Right ventricle myocardium inferior (tissue), 1 donor: ENCODE results near the gene BCL11A. TPM values are rescaled to one million over a fixed set of nuclear protein-coding genes. Genes with fewer than 3 reads are reported as not detected.

Experiments used
- ATAC-seq: fragments of 200-7000 bp; cut with Tn5 transposase; one replicate; pipeline ENCODE4 v1.9.1; 2020; ENCODE audit warnings: mild to moderate bottlenecking, moderate library complexity
- DNase-seq: peaks from one replicate; pipeline ENCODE4 v3.0.0; 2021; ENCODE audit errors: missing footprints
- intact Hi-C: fragments of 100-400 bp; cut with DNase I; formaldehyde crosslinking; loops from one replicate; pipeline ENCODE4 v1.11.0; 2022
- total RNA-seq: library from RNA; stranded (reverse); fragmentation: NEBNext Ultra II Directional; extraction: Animal tissue kit (Norgen Biotek cat#: 25700); gene quantifications from one replicate; pipeline ENCODE4 v1.2.1, GENCODE V29; 2021
- donor health status: DM: no; HTN: yes; CAD: no; lungs with severe emphysema.

Gene BCL11A
- total RNA-seq, 1 donor from 2014 or later = 37.5 TPM

DNA sequence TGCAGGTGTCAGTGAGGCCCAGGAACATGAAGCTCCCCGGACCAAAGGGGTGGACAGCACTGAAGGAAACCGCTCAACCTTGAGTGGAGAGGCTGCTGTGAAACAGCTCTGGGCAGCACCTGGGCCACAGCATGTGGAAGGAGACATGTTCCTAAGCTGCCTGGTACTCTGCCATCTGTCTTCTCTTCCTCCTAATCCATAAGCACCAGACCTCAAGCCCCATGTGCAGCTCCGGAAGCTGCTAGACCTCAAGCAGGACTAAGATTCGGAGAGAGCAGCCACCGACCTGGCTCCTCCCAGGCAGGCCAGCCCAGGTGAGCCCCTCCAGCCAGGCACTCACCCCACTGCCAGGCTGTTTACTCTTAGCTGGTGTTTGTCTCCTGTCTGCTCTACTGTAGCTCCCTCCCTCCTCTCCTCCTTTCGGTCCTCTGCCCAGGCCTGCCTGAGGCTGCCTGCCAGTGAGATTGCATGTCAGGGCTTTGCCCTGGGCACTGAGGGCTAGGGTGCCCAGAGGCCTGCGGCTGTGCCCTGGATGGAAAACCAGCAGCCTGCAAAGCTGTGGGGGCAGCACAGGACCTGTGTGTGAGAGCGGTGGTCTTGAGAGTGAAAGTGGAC is 53.7 kb downstream of the BCL11A start:
- DNase-seq = no peak
- peak; percentile 88 for ATAC-seq
- intact Hi-C loops = loop anchor here (5.0 kb wide), 1 partner anchor 62 kb away; no protein-coding TSS in a partner anchor

DNA sequence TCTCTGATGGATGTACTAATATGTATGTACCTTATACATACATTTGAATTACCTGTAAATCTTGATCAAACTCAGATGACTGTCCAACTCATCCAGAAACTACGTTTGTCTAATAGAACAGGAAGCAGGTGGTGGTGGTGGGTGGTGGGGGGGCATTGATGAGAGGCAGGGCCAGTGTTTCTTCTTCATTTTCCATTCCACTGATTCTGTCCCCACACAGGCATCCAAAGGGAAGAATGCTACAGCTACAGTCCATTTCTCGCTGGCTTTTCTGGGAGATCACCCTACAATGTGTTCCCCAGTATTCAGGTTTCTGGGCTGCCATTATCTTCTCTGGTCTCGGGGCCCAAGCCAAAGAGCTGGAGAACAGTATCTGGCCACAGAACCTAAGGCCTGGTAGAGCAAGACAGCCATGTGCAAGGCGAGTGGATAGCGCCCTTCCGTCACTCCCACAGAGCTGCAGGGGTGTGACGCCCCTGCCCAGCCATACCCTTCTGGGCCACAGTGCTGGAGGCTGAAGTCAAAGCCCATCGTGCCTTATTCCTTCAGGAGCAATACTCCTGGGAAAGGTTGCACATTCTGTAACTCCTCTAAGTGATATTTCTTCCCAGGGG is 54.5 kb downstream of the BCL11A start:
- ATAC-seq (no peak), DNase-seq (no peak)
- intact Hi-C loops = no loop called here

DNA sequence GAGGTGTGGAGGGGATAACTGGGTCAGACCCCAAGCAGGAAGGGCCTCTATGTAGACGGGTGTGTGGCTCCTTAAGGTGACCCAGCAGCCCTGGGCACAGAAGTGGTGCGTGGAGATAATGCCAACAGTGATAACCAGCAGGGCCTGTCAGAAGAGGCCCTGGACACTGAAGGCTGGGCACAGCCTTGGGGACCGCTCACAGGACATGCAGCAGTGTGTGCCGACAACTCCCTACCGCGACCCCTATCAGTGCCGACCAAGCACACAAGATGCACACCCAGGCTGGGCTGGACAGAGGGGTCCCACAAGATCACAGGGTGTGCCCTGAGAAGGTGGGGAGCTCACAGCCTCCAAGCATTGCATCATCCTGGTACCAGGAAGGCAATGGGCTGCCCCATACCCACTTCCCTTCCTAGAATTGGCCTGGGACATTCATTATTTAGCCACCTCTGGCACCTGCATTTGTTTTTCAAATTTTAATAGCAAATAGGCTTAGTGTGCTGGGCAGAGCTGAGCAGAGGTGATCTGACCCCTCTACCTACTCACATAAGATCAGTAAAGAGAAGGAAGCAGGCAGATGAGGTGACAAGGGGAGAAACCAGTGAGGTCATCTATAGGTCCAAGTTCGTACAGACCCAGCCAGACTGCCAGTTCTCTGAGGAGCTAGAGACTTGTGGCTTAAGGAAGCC is 55.2 kb downstream of the BCL11A start:
- DNase-seq (no peak), ATAC-seq (no peak)
- intact Hi-C loops = no loop called here

DNA sequence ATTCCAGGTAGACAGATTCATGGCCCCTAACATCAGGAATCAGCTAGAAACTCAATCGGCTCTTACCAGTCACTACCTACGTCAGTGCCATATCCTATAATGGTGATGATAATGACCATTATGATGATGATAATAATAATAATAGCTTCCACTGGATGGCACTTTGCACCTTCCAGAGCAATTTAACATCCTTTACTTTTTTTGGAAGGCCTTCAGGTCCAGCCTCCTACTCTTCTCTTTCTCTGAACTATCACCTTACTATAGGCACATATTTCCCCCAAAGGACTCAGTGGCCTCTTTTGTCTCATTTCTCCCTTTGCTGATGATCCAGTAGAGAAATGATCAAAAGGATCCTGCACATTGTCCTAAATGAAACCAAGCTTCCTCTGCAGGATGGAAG is 56.0 kb downstream of the BCL11A start:
- DNase-seq (no peak), ATAC-seq (no peak)
- intact Hi-C loops = no loop called here

DNA sequence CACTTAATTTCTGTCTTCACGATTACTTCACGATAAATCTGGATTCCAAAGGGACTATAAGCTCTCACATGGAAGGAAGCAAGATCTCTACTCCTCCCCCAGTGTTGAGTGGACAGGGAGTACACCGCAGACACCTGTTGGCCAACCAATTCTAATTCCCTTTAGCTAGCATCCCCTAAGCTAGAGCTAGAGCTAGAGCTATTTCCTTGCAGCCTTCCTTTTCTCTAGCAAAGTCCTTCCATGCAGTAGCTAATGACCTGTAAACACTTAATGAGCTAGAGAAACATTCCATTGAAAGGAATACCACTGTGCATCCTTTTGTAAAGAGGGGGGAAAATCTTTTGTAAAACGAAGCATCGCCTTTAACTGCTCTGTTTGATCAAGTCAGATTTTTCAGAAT is 56.5 kb downstream of the BCL11A start:
- intact Hi-C loops = no loop called here
- ATAC-seq (no peak), DNase-seq (no peak)

DNA sequence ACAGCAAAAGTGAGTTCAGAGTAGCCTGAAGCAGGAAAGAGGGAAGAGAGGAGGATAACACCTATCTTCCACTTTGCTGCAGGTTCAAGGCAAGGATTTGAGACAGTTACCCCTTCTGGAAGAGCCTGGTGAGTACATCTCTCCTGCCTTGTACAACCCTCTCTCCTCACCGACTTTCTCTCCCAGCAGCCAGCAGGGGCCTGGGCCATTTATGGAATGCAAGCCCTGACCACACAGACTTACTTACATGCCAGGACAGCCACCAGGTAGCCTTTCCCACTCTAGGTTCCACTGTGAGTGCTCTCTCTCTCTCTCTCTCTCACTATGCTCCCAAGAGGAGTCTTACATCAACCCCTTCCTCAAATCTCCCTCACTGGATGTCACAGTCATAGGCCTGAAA is 57.0 kb downstream of the BCL11A start:
- DNase-seq (no peak), ATAC-seq (no peak)
- intact Hi-C loops = no loop called here

DNA sequence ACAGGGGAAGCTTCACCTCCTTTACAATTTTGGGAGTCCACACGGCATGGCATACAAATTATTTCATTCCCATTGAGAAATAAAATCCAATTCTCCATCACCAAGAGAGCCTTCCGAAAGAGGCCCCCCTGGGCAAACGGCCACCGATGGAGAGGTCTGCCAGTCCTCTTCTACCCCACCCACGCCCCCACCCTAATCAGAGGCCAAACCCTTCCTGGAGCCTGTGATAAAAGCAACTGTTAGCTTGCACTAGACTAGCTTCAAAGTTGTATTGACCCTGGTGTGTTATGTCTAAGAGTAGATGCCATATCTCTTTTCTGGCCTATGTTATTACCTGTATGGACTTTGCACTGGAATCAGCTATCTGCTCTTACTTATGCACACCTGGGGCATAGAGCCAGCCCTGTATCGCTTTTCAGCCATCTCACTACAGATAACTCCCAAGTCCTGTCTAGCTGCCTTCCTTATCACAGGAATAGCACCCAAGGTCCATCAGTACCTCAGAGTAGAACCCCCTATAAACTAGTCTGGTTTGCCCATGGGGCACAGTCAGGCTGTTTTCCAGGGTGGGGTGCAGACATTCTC is 58.3 kb downstream of the BCL11A start:
- DNase-seq (no peak), ATAC-seq (no peak)
- intact Hi-C loops = no loop called here

DNA sequence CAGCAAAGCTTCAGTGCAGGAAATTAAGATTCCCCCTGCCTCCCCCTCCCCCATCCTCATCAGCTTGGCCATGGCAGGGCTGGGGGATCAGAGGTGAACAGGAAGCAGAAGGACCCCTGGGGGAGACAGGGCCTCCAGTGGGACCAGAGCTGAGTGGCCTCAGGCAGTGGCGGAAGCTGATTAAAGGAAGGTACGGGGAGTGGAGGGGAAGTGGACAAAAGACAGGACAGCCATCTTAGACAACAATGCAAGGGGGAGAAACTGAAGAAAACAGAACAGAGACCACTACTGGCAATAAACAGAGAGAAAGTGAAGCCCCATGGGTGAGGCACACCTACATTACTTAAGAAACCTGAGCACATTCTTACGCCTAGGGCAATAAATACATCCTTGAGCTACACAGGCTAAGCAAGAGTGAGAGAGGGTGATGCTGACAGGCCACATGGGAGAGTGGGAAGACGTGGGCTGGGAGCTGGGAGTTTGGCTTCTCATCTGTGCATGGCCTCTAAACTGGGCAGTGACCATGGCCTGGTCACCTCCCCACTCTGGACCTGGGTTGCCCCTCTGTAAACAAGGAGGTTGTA is 59.6 kb downstream of the BCL11A start:
- intact Hi-C loops = no loop called here
- ATAC-seq = no peak

DNA sequence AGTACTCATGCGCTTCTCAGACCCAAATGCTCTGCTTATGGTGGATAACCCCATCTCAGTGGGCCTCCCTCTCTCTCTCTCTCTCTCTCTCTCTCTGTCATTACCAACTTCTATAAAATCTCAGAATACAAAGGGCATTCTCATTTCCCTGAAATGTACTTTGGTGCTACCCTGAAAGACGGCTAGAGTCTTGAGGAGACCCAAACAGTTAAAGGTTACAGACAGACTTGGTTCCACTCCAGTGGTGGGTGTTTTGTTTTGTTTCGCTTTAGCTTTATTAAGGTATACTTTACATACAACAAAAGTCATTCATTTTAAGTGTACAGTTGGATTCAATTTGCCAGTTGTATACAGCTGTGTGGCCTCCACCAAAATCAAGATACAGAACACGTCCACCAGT is 60.9 kb downstream of the BCL11A start:
- intact Hi-C loops = no loop called here
- ATAC-seq (no peak), DNase-seq (no peak)

More for the DNA sequence above, 59.6 kb downstream of the BCL11A start:
- DNase-seq = no peak

DNA sequence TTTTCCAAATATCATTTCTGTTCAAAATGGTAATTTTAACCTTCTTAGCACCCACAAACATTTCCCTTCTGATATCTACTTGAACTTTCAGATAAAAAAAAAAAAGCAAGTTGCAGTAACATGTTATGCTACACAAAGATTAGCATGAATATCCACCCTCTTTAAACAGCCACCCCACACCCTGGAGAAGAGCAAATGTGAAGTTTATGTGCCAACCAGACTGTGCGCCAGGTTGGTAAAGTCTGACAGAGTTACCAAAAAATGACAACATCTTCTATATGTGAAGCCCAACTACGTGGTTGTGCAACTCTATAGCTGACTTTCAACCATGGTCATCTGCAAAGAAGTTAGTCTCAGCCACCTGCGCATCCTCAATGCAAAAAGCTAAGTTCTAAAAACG is 62.6 kb downstream of the BCL11A start:
- ATAC-seq = no peak
- DNase-seq = no peak
- intact Hi-C loops = no loop called here

DNA sequence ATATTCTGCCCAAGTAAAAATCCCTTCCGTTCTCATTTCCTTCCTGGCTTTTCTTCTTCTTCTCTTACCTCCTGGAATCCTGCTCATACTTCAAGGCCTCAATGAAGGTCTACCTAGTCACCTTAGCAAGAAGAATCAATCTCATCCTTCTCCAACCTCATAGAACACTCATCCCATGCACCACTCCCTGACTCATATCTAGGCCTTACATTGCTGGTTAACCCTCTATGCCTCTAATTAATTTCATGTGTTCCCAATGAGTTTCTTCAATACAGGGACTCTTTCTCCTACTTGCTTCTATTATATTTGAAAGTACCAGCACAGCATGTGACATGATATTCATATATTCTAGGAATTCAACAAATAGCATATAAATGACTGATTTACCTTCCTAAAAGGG is 63.0 kb downstream of the BCL11A start:
- DNase-seq = no peak
- no peak for ATAC-seq
- intact Hi-C loops = no loop called here

DNA sequence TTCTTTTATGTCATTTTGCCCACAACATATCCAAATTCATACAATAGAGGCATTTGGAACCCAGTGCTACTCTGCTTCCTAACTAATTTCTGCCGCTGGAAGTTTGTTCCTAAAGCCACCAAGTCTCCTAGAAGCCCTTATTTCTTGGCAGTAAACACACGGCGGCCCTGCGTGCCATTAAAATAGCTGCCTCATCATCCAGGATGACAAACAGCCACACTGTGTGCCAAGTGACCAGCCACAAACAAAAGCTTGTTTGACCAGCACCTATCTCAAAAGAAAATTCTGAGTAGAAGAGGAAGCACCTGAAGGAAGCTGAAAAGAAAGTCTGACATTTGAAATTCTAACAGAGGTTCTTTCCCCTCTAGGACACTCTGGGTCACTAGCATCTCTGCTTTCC is 64.2 kb downstream of the BCL11A start:
- intact Hi-C loops = no loop called here
- no peak for DNase-seq
- ATAC-seq = peak; percentile 43

DNA sequence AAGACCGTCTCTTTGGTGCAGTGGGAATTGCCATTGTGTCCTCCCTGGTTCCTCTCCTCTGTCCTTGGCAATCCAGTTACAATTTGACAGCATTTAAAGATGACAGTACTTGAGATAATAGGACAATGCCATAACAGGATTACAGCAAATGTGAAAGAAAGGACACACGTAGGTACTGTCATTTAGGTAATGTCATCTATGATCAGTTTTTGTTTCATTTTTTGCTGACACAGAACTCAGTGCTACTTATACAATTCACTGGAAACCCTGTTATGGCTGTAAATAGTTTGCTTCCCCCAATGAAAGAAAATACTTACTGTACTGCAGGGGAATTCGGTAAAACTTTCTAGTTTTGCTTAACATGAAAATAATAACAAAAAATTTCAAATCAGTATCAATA is 65.2 kb downstream of the BCL11A start:
- ATAC-seq (no peak), DNase-seq (no peak)
- intact Hi-C loops = no loop called here

DNA sequence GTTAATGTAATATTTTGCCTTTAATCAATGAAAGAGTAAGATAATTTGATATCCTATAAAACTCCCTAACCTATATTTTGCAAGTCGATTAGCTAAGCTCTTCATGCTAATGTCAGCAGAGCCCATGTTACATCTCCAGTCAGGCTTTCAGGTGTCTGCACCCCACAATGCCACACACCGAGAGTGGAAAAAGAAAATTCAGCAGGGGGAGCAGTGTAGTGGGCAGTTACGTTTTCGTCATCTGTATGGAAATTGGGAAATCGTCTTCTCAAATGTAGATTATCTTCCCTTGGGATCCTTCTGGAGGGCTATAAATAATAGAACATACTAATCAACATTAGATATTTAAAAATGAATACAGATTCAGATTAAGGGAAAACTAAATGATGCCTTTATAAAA is 66.3 kb downstream of the BCL11A start:
- DNase-seq (no peak), ATAC-seq (no peak)
- intact Hi-C loops = no loop called here

DNA sequence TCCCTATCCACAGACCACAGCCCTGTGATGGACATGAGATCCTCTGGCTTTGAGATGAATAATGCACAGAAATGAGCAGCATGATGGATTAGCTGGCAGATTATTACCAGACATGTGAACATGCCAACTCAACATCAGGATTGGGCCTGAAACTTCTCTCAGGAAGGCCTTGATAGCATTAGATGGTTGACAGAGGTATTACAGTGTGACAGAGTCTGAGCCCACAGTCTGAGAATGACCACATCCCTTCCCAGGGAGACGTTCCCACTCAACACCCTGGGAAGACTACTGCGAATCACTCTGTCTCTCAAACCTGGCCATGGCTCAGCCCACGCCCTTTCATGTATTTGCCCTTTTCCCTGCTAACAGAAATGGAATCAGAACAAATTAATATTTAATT is 66.9 kb downstream of the BCL11A start:
- no peak for ATAC-seq
- intact Hi-C loops = no loop called here
- no peak for DNase-seq

DNA sequence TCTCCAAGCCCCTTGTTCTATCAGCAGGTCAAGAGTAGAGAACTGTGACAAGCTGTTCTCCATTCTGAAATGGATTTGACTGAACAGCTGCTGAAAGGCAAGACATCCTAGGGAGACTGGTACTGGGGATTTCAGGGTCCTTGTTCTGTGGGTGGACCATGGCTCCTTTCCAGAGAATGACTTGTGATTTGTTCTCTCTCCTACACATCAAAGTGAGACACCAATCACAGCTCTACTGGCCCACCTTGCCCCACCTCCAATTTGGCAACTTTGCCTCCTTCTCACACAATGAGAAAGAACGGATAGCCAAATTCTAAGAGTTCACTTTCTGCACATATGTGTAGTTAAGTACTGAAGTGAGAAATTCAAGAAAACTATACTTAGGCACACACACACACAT is 67.4 kb downstream of the BCL11A start:
- ATAC-seq = no peak
- intact Hi-C loops = no loop called here

DNA sequence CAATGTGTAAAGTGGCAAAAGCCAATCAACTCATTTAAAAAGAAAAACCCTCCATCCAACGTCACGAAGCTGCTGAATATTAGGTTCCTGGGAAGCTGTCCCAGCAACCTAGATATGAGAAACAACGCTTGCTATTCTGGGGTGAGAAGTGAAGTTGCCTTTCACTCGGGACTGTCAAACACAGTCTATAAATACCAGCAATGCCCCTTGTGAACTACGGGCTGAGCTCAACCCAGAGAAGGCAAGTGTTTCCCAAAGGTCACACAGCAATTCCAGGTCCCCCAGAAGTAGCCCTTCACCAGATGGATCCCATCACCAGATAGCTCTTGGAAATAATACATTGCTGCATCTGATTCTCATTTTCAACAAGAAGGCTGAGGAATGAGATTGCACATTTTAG is 67.9 kb downstream of the BCL11A start:
- DNase-seq = no peak
- ATAC-seq = peak; percentile 80
- intact Hi-C loops = no loop called here

More for the DNA sequence above, 67.4 kb downstream of the BCL11A start:
- DNase-seq = no peak

DNA sequence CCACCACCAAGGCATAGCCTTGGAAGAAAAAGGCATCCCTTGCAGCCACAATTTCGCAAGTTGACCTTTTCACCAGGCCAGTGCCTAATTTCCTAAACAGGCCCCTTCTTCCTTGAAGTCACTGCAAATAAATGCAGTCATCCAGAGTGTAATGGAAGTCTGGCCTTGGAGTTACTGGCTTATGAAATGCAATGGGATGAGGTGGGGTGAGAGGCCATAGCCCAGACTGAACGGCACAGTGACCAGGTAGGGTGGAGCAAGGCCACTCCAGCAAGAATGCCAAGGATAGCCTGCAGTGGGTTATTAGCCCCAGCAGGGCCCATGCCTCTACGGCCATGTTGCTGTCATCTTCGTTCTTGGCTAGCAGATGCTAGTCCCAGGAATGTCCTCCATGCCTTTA is 68.4 kb downstream of the BCL11A start:
- no peak for DNase-seq
- ATAC-seq = peak; percentile 38
- intact Hi-C loops = no loop called here

DNA sequence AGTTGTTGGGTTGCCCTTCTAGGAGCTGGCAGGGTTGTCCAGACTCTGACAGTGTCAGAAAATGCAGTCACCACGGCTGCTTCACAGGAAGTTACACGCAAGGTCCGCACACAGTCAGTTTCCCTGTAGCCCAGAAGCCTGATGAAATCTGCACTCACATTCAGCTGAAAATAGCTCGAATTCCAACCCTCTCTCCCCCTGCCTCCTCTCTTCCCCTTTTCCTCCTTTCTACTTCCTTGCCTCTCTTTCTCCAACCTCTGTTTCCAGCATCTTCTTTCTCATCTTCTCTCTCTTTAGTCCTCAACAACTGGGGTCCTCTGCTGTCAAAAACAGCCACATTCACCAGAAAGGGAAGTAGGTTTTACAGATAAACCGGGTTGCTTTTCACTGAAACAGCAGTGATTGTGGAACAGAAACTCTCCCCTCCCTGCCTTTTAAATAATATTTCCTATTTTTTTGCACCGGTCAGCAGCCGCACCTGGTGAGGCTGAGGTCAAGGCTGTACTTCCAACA is 69.3 kb downstream of the BCL11A start:
- intact Hi-C loops = loop anchor here (5.0 kb wide), 1 partner anchor 48 kb away; no protein-coding TSS in a partner anchor
- peak; percentile 47 for ATAC-seq
- no peak for DNase-seq
